ENCODE data around the gene PLD6.
"Not testable (repeated sequence)": the region's sequence is repeated elsewhere in the genome, so short reads cannot be mapped to it uniquely, and the experiment has no call there.

PLD6 gene

DNA sequence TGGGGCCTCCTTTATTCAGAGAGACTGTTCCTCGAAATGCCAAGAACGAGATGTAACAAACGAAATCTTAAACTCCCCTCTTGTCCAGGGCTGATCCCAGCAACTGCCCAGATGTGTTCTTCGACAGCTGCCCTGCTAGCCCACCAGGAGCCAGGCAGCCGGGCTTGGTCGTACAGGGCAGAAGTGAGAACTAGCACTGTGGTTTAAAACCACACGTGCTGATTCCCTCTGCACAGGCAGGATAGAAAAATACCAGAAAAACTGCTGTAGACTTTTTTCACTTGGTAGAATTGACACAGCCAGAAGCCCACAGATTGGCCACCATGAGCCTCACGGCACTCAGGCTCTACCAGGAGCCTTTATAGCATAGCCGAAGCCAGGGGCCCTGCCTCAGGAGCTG is 33.1 kb downstream of the PLD6 start:
- no peak for DNase-seq

DNA sequence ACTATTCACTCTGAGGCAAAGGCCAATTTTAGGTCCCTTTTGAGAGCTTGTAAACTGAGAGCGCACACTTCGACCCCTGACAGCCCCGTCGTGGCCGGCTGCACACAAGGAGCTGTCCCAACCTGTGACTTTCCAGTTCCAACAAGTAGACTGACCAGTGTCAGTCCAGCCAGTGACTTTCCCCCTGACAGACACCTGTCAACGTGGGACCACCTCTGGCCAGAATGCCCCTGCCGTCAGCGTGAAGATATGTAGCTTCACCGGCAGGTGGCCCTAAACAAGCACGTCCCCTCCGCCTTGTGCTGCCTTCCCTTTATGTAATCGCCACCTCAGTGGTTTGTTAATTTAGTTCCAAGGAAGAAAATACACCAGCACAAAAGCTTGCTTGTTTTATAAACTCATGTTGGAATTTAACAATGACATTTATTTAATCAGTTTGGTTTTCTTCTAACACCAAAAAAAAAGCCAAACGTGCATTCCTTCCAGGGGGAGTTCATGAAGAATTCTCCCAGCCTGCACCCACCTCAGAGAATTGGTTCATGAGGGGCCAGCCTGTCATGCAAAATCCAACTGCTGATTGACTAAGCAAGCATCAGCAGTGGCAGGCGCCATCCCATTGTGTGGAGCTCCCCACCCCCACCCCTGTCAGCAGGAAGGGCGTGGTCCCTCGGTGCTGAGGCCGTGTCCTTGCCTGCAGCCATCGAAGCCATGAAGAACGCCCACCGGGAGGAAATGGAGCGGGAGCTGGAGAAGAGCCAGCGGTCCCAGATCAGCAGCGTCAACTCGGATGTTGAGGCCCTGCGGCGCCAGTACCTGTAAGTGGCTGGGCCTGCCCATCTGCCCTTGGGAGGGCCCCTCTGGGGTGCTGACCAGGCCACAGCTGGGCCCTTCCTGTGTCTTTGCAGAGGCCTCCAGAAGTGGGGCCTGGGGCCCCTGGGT is 33.9 kb downstream of the PLD6 start:
- DNase-seq = no peak

DNA sequence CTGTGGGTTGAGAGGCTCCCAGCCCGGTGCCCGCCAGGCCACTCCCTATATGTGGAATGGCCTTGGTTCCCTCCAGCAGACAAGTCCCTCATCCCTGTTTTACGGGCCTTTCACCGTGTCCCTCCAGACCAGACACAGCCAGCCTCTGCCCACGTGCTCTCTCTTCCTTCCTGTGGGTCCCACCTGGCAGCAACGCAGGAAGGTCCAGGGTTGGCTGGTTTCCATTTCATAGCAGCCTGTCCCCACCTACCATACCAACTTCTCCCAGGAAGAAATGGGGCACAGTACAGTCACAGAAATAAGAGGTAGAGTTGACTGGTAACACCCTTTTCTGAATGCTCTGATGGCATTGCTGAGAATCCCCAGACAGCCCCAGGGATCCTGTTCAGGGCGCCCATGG is 34.9 kb downstream of the PLD6 start:
- no peak for DNase-seq

DNA sequence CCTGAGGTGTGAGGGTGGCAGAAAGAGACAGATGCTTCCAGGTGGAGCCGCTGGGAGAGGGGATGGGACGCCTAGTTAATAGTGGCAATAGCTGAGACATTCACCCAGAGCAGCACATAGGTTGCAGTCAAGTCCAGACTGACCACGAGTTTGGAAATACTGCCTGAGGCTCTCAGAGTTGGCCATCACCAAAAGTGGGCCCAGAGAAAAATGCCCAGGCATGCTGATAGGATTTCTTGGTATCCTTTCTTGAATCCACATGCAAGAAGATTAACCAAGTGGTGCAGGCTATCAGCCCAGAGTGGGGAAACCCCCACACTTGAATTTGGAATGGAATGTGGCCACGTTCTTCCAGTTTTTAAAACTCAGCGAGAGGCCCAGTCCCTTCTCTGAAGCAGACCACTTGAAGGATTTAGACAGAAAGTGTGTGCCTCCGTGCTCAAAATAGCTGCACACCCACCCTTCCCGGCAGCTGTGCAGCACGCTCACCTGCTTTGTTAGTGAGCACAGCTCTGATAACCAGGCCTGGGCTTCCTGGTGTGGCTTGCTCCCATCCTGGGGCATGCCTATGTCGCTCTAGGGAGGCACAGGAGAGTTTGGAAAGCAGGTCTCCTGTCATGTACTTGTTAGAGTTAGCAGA is 35.7 kb downstream of the PLD6 start:
- DNase-seq = no peak

DNA sequence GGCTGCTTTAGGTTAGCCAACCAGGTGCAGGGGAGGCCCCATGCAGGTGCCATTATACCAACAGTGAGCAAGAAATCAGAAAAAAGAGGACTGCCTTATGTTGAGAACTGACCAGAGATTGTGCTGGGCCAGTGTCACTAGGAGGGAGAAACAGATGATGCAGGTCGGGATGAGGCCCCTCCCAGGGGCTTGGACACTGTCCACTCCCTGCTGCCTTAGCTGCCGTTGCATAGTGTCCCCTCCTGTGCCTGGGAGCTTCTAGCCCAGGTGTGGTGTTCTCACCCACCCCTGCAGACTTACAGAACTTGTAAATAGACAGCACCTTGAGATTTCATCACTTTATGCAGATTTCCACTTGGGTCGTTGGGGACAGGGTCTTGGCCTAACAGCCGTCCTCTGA is 36.7 kb downstream of the PLD6 start:
- no peak for DNase-seq

DNA sequence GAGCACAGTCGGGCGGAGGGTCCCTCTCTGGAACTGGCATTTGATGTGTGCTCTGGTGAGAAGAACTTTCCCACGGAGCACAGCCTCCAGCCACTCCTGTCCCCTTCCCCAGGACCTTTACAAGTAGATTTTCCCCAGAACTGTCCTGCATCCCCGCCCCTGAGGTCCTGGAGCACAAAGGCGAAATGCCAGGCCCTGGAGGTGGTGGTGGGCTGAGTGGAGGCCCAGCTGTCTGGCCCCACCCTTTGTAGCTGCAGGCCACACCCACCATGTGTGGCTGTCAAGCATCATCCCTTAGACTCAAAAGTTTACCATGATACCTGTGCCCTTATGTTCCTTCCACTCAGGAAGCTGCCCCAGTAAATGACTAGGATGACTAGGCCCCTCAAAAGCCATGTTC is 37.7 kb downstream of the PLD6 start:
- DNase-seq = no peak

DNA sequence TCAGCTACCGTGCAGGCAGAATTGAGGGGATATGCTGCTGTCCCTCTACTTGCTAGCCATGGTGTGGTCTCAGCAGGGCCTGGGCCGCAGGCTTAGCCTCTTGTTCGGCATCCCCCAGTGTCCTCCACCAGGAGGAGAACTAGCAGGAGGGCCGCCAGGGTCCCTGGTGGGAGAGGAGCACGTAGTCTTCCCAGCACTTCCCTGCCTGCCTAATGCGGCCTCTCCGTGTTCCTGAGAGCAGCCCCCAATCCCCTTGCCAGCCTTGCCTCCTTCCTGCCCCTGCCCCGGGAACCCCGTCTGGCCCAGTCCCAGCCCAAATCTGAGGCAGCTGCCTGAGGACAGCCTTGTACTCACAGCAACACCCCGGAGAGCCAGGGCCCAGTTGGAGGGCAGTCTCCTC is 38.1 kb downstream of the PLD6 start:
- DNase-seq = no peak

DNA sequence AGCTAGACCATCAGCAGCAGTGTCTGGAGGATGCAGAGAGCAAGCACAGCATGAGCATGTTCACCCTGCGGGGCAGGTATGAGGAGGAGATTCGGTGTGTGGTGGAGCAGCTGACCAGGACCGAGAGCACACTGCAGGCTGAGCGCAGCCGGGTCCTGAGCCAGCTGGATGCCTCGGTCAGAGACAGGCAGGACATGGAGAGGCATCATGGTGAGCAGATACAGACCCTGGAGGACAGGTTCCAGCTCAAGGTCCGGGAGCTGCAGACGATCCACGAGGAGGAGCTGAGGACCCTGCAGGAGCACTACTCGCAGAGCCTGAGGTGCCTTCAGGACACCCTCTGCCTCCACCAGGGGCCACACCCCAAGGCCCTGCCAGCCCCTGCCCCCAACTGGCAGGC is 38.8 kb downstream of the PLD6 start:
- DNase-seq = no peak

DNA sequence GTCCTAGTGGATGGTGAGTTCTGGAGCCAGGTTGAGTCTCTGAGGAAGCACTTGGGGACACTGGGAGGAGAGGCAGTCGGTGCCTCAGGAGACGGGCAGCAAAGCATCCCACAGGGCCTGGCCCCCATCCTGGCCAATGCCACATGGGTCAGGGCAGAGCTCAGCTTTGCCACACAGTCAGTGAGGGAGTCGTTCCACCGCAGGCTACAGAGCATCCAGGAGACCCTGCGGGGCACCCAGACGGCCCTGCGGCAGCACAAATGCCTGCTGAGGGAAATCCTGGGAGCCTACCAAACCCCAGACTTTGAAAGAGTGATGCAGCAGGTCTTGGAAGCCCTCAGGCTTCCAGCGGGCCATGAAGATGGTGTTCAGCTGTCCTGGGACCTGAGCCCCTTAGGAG is 39.7 kb downstream of the PLD6 start:
- DNase-seq = no peak

DNA sequence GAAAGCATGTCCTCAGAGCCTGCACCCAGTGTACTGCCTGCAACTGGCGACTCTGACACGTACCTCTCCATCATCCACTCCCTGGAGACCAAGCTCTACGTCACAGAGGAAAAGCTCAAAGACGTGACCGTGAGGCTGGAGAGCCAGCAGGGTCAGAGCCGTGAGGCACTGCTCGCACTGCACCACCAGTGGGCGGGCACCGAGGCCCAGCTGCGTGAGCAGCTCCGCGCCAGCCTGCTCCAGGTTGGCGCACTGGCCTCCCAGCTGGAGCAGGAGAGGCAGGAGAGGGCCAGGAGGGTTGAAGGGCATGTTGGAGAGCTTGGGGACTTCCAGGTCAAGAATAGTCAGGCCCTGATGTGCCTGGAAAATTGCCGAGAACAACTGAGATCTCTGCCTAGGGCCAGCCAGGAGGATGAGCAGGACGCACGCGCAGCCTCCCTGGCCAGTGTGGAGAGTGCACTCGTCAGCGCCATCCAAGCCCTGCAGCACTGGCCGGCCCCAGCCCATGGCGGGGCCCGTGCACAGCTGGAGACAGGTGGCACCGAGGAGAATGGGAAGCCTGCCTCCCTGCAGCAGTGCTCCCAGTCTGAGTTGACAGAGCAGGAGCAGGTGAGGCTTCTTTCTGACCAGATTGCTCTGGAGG is 40.3 kb downstream of the PLD6 start:
- DNase-seq = no peak

DNA sequence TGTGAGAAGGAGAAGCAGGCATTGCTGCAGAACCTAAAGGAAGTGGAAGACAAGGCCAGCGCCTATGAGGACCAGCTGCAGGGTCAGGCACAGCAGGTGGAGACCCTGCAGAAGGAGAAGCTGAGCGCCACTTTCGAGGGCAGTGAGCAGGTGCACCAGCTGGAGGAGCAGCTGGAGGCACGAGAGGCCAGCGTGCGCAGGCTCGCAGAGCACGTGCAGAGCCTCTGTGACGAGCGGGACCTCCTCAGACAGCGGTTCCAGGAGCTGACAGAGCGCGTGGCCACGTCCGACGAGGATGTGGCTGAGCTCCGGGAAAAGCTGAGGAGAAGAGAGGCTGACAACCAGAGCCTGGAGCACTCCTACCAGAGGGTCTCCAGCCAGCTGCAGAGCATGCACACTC is 41.5 kb downstream of the PLD6 start:
- DNase-seq = no peak

DNA sequence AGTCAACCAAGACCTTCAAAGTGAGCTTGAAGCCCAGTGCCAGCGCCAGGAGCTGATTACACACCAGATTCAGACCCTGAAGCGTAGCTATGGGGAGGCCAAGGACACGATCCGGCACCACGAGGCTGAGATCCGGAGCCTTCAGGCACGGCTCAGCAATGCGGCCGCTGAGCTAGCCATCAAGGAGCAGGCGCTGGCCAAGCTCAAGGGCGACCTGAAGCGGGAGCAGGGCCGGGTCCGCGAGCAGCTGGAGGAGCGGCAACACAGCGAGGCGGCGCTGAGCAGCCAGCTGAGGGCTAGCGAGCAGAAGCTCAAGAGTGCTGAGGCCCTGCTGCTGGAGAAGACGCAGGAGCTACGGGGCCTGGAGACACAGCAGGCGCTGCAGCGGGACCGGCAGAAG is 42.0 kb downstream of the PLD6 start:
- DNase-seq = no peak

DNA sequence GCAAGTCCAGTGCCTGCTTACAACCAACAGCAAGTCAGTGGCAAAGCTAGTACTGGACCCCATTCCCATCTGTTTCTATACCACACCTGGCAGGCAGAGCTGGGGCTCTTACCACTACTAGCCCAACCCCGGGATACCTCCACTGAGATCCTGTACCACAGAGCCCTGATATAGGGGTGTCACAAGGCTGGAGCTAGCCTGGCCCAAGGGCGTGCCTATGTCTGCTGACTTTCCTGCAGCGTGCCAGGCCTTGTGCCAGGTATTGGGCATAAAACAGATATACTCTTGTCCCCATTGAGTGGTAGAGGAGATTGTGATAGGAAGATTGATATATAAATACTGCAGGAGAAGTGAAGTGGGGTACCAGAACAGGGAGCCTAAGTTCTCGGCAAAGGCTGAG is 44.4 kb downstream of the PLD6 start:
- no peak for DNase-seq

DNA sequence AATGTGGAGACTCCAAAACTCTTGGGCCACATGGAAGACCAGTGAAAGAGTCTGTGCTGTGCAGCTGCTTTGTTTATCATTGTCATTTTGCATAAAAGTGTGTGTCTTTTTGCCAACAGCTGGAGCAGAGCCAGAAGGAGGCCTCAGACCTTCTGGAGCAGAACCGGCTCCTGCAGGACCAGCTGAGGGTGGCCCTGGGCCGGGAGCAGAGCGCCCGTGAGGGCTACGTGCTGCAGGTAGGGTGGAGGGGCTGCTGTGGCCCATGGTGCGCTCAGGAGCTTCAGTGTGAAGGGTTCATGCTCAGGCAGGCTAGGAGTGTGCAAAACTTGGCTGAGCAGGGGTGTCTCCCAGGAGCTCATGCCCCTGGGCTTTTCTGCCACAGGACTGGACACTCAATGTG is 45.0 kb downstream of the PLD6 start:
- DNase-seq = no peak

DNA sequence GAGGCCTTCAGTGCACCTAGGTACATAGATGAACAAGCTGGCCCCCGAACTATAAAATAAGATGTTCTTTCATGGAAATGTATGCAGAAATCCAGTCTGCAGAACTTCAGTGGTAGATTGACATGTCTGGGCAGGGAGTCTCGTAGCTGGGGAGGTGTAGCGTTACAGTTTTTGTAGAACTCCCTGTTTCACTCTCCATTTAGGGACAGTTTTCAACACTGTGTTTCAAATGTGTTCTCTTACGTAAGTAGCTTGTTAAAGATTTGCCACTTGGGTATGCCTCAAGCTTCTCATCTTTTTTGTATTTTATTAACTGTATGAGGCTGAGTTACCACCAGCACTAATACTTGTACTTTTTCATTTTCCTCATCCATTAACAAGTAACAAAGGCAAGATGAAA is 46.6 kb downstream of the PLD6 start:
- DNase-seq = no peak

DNA sequence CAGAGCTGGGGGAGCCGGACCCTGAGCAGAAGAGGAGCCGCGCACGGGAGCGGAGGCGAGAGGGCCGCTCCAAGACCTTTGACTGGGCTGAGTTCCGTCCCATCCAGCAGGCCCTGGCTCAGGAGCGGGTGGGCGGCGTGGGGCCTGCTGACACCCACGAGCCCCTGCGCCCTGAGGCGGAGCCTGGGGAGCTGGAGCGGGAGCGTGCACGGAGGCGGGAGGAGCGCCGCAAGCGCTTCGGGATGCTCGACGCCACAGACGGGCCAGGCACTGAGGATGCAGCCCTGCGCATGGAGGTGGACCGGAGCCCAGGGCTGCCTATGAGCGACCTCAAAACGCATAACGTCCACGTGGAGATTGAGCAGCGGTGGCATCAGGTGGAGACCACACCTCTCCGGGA is 47.6 kb downstream of the PLD6 start:
- DNase-seq = not testable (repeated sequence)

DNA sequence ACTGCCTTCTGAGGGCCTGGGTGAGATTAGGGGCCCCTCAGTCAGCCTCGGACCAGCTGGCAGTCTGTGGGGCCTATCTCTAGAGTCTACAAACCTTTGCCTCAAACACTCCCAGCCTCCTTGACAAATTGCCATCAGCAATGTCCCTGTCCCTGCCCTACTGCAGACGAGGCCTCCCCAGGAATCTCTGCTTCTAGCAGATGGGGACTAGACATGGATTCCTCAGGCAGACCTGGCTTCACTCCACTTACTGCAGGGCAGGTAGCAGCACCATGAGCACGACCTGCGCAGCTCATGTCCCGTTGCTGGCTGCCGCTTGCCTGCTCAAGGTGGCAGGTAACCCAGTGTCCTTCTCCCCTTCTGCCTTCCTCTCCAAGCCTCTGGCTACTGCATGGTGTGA is 49.1 kb downstream of the PLD6 start:
- DNase-seq = no peak

DNA sequence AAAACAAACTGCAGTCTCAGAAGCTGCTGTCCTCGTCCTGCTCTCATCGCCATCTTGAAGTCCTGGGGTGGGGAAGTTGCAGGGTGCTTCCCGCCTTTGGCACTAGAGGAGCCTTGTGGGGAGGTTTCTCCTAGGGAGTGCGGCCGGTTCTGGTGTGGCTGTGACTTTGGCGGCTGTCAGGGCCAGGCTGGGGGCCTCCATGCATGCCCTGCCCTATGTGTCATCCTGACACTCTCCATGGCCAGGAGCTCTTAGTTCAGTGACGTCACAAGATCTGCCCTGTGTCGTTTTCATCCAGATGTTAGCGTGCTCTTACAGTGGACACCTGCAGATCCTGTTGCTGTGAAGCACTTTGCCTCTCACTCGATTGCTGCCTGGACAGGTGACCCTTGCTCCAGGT is 49.6 kb downstream of the PLD6 start:
- no peak for DNase-seq

DNA sequence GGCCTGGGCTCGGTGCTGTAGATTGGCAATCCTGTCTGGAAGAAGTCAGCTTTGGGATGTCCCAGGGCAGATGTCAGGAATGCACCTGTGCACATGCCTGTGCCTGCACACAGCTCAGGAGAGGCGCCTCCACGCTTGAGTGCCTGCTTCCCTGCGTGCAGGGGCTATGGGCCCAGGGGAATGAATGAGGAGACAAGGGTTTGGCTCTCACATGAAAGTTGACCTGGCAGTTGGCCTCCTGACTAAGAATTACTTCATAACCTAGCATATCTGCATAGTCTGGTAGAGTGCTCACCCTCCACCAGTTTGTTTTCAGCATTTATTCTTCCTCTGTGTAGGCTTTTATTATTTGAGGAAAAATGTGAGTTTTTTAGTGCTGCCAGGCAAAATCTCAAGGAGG is 50.0 kb downstream of the PLD6 start:
- no peak for DNase-seq

DNA sequence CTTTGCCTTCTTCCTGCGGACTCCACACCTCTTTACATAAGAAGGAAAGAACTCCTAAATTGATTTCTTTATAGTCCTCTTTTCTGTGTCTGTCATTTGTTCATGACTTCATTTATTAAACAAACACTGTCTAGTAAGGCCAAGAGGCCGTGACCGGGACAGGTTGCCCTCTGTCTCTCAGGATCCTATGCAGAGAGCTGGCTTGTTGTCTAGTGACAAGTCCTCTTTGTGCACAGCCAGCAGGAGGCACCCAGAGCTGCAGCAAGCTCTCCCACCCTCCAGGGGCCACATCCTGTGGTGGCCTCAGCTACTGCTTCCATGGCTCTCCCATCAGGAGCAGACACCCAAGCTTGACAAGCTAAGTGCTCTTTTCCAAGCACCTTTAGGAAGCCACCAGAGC is 50.6 kb downstream of the PLD6 start:
- DNase-seq = no peak

DNA sequence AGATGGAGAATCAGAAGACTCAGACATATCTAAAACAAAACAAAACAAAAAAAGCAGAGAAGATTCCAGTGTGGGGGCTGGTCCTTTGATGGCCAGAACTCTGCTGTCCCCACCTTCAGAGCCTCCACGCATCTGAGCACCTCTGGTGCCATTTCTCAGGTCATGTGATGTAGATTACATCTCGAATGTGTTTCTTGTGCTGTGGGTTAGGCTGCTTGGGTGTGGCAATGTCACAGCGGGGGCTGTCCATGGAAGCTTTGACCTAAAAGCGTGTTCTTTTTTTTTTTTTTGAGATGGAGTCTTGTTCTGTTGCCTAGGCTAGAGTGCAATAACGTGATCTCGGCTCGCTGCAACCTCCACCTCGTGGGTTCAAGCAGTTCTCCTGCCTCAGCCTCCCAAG is 51.2 kb downstream of the PLD6 start:
- no peak for DNase-seq

DNA sequence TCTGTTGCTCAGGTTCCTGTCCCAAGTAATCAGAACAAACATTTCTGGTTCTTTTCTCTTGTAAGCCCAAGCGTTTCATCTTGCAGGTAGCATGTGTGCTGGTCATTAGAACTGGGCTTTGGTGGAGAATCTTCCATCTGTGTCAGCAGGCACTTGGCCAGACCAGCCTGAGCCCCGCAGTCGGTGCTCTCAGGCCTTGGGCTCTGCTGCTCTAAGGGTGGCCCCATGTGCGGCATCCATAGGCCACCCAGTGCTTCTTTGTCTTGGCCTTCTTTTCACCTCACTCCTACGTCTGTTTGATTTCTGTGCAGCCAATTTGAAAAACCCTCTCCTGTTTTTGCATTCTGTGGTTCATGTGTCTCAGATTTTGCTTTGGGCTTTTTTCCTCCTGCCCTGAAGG is 51.6 kb downstream of the PLD6 start:
- DNase-seq = no peak

DNA sequence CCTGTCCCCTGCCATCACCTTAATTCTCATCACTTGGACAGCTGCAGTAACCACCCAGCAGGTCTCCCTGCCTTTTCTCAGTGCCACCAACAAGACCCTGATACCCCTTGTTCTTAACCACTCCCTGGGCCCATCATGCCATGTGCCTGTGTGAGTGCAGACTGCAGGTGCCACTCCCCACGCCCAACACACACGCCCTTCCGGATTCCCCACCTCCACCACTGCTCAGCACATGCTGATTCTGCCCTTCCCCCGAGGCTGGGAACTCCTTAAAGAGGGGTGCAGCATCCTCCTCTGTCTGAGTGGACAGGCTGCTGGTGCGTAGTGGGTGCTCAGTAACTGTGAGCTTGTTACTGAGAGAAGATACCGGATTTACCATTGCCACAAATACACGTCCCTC is 52.4 kb downstream of the PLD6 start:
- DNase-seq = no peak

DNA sequence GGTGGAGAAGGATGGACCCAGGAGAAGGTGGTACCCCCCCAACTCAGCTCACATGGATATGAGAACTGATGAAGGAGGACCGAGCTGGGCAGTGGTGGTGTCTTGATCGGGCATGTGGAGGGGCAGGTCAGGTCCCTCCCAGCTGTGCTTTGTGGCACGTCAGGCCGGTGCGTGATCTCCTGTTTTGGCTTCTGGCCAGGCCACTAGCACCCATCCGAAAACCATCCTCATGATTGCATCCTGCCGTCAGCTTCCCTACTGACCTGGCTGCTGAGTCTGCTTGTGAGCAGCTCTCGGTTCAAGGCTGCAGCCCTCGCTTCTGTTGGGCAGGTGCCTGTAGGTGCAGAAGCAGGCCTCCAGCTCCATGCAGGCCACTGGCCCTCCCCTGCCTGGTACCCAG is 53.1 kb downstream of the PLD6 start:
- no peak for DNase-seq

Data from effector CD8-positive, alpha-beta T cell (primary cell).